ENCODE data around the gene GRID1. TPM values are rescaled to one million over a fixed set of nuclear protein-coding genes. Genes with fewer than 3 reads are reported as not detected.

GRID1 gene
- total RNA-seq, 1 experiment from 2014 or later: not detected

- Histone ChIP-seq H3K4me1 (ENCODE audit: insufficient read depth, low read length) (no peaks in the 10 kb centered on the region), H3K9me3 (ENCODE audit: low read length) (no peaks in the 10 kb centered on the region), H3K79me2 (ENCODE audit: low read length) (no peaks in the 10 kb centered on the region), H3K27me3 (ENCODE audit: low read length) (no peaks in the 10 kb centered on the region), H3K27ac (ENCODE audit: low read length) (no peak overlapping the region), H3K4me2 (ENCODE audit: low read length) (no peak overlapping the region), H4K20me1 (ENCODE audit: low read length) (no peaks in the 10 kb centered on the region), H2AFZ (ENCODE audit: low read length) (no peak overlapping the region), H3F3A (ENCODE audit: low read length, unreplicated experiment) (no peaks in the 10 kb centered on the region), H3K9ac (ENCODE audit: low read length) (no peak overlapping the region), H3K9me2 (replicated peaks; ENCODE audit: low read length) (no peaks in the 10 kb centered on the region), H3K36me3 (ENCODE audit: low read depth, low read length) (no peaks in the 10 kb centered on the region), H3K4me3 (ENCODE audit: low read length) (no peak overlapping the region)
- intact Hi-C loops (cut with micrococcal nuclease): no loop called here
- ChIA-PET POLR2A (ENCODE audit: unreplicated experiment) (no interaction called here), CTCF (no interaction called here)
- DNase-seq (no peak), ATAC-seq (no peak)
- BruUV-seq (replicated peaks): no TSS peak
- no peak for TF ChIP-seq EZH2phosphoT487 (IDR thresholded peaks at IDR 0.05; ENCODE audit: borderline replicate concordance, low read length)
- no peak for TF ChIP-seq EZH2 (IDR thresholded peaks at IDR 0.05; ENCODE audit: low read length, unreplicated experiment)
- TF ChIP-seq CTCF (conservative IDR thresholded peaks at IDR 0.05; ENCODE audit: low read depth, low read length): no peak
Measured at GRCh38 chr10:85794553-85794952, 572.0 kb downstream of the GRID1 start.

- intact Hi-C loops (cut with micrococcal nuclease): no loop called here
- TF ChIP-seq CTCF (conservative IDR thresholded peaks at IDR 0.05; ENCODE audit: low read depth, low read length): no peak
- no peak for TF ChIP-seq EZH2phosphoT487 (IDR thresholded peaks at IDR 0.05; ENCODE audit: borderline replicate concordance, low read length)
- TF ChIP-seq EZH2 (IDR thresholded peaks at IDR 0.05; ENCODE audit: low read length, unreplicated experiment): no peak
- ChIA-PET CTCF (no interaction called here), POLR2A (ENCODE audit: unreplicated experiment) (no interaction called here)
- no peak overlapping the region for H2AFZ ChIP-seq (ENCODE audit: low read length)
- no peaks in the 10 kb centered on the region for H3K79me2 ChIP-seq (ENCODE audit: low read length)
- DNase-seq (no peak), ATAC-seq (no peak)
- H3F3A ChIP-seq (ENCODE audit: low read length, unreplicated experiment): no peaks in the 10 kb centered on the region
- no peaks in the 10 kb centered on the region for H3K36me3 ChIP-seq (ENCODE audit: low read depth, low read length)
- no peaks in the 10 kb centered on the region for H3K4me1 ChIP-seq (ENCODE audit: insufficient read depth, low read length)
- no peaks in the 10 kb centered on the region for H4K20me1 ChIP-seq (ENCODE audit: low read length)
- H3K9me2 ChIP-seq (replicated peaks; ENCODE audit: low read length): no peaks in the 10 kb centered on the region
- no peak overlapping the region for H3K4me3 ChIP-seq (ENCODE audit: low read length)
- H3K4me2 ChIP-seq (ENCODE audit: low read length): no peak overlapping the region
- no peak overlapping the region for H3K27ac ChIP-seq (ENCODE audit: low read length)
- no peaks in the 10 kb centered on the region for H3K9me3 ChIP-seq (ENCODE audit: low read length)
- no peaks in the 10 kb centered on the region for H3K27me3 ChIP-seq (ENCODE audit: low read length)
- H3K9ac ChIP-seq (ENCODE audit: low read length): no peak overlapping the region
- BruUV-seq (replicated peaks): no TSS peak
Measured at GRCh38 chr10:85792533-85792858, 574.1 kb downstream of the GRID1 start.

GRCh38 chr10:85791818-85792532 lies 574.6 kb downstream of the GRID1 start:
- no peak overlapping the region for H3K9ac ChIP-seq (ENCODE audit: low read length)
- ChIA-PET POLR2A (ENCODE audit: unreplicated experiment) (no interaction called here), CTCF (no interaction called here)
- H2AFZ ChIP-seq (ENCODE audit: low read length): no peak overlapping the region
- H3K27me3 ChIP-seq (ENCODE audit: low read length): no peaks in the 10 kb centered on the region
- H3K4me3 ChIP-seq (ENCODE audit: low read length): no peak overlapping the region
- no peaks in the 10 kb centered on the region for H3K36me3 ChIP-seq (ENCODE audit: low read depth, low read length)
- H3K9me2 ChIP-seq (replicated peaks; ENCODE audit: low read length): no peaks in the 10 kb centered on the region
- intact Hi-C loops (cut with micrococcal nuclease): no loop called here
- H3K27ac ChIP-seq (ENCODE audit: low read length): no peak overlapping the region
- DNase-seq: peak; percentile 1
- no peaks in the 10 kb centered on the region for H3K79me2 ChIP-seq (ENCODE audit: low read length)
- no peaks in the 10 kb centered on the region for H3F3A ChIP-seq (ENCODE audit: low read length, unreplicated experiment)
- no peaks in the 10 kb centered on the region for H3K4me1 ChIP-seq (ENCODE audit: insufficient read depth, low read length)
- no peaks in the 10 kb centered on the region for H4K20me1 ChIP-seq (ENCODE audit: low read length)
- ATAC-seq: no peak
- no peak for TF ChIP-seq CTCF (conservative IDR thresholded peaks at IDR 0.05; ENCODE audit: low read depth, low read length)
- TF ChIP-seq EZH2phosphoT487 (IDR thresholded peaks at IDR 0.05; ENCODE audit: borderline replicate concordance, low read length): no peak
- no peak for TF ChIP-seq EZH2 (IDR thresholded peaks at IDR 0.05; ENCODE audit: low read length, unreplicated experiment)
- no peaks in the 10 kb centered on the region for H3K9me3 ChIP-seq (ENCODE audit: low read length)
- no peak overlapping the region for H3K4me2 ChIP-seq (ENCODE audit: low read length)
- BruUV-seq (replicated peaks): no TSS peak

Data from PC-3 (cell line).